Activated T-helper 1 cell treated with Interleukin-2 at 50 U/mL for 16 hours (primary cell): ENCODE results near the gene UBE2M.
A peak's percentile ranks its signal among the peaks of the same experiment; 100 is the strongest.

ENCODE experiments used
- DNase-seq: peaks from one replicate; pipeline ENCODE4 v3.0.0-alpha.2; 2020; ENCODE audit warnings: low read depth

The UBE2M gene

DNA sequence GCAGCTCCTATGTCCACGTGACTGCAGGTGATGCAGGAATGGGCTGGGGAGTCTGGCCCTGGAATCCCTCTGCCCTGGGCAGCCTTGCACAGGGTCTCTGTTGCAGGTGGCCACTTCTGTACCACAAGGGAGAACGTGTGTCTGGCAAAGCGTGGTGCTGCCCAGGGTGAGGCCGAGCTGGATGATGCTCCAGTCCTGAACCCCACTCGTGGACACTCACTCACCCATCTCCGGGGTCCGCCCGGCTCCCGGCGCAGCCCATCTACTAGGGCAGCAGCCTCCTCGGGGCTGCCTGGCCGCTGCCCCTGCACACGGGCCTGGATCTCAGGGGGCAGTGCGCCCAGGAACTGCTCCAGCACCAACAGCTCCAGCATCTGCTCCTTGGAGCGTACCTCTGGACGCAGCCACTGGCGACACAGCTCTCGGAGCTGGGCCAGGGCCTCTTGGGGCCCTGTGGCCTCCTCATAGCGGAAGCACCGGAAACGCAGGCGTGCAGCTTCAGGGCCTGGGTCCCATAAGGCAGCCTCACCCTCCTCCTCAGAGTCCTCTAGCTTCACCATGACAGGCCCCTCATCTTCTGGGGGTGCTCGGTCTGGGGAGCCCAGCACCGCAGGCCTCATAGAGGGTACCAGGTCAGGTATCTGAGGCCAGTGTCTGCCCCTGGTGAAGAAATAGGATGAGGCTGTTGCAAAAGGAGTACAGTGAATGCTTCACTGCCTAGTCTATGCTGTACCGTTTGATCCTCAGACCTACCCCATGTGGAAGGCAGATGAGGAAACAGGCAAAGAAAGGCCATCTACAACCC, 12.6 kb upstream of the UBE2M start:
- no peak for DNase-seq

DNA sequence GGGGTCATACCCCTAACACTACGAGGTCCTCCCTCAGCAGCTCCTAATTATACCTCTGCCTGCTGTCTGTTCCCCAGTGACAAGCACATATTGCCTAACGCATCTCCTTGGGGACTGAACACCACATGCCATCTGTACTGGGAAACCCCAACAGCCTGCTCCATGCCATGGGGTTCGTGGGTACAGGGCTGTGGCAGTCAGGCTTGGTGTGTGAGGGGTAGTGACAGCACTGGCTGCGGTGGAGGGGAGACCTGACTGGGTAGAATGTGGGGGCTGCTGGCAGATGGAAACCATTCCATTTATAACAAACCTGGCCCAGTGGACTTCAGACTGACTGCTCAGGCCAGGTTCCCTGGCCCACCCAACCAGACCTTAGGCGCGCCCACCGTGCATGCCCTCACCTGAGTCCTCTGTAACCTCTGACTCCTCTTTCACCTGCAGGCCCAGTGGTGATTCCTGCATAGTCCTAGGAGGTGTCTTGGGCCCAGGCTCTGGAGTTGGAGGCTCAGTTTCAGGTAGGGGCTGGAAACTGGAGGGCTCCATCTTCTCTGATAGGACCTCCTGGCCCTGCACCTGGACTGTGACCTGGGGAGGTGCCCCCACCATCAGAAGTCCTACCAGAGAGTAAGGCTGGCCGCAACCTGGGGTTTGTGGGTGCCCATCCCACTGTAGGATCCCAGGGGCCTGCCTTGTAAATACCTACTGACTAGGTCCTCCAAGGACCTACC, 11.7 kb upstream of the UBE2M start:
- DNase-seq: no peak

DNA sequence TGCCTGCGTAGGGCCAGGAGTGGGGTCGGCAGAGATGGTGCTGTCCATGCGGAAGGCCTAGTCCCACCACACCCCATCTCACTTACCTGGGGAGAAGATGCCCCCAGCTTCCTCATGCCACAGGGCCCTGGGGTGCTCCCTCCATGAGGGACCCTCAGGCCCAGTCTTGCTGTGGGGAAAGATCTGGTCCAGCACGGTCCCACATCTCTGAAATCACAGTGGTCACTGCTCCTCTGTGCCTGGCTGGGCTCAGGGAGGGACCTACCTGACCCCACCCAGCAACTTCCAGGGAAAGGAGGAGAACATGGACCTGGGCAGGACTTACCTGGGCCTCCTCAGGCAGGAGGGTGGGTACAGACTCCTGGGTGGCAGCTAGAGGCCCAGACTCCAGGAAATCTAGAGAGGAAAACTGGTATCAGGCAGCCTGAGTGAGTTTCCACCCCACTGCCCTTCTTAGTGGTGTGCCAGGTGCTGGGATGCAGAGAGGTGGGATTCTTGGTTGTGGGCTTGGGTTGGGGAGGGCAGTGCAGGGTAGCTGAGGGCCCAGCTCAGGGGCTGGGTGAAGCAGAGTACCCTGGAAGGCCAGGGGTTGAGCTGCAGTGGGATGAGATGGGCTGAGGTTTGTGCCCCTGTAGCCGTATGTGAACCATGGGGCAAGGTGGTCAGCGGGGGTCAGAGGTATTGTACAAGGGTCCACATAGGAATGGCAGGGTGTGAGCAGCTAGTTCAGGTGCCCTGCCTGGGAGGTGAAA, 11.0 kb upstream of the UBE2M start:
- DNase-seq: no peak

DNA sequence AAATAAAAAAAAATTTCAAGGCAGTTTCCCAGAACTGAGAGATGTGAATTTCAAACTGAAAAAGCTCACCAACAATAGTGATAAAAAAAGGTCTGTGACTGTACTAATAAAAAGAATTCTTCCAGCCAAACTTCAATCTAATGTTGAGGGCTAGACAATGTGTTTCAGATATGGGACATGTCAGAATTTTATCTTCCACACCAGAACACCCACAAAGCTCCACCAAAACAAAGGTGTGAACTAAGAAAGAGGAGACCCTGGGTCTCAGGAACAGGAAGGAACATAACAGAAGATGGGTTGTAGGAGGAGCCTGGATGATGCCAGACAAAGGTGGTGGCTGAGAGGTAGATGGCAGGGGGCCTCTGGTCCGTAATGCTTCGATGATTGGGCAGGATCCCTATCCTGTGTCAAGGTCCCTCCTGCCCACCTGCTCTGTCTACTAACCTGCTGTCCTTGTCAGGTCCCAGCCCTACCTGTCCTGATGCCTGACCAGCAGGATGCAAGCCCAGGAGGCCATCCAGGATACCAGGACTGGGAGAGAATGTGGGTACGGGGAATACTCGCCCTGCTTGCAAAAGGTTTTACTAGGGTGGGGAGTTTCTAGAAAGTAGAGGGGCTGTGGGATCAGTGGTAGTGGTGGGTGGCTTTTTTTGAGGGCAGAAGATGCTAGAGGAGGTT, 10.2 kb upstream of the UBE2M start:
- no peak for DNase-seq

DNA sequence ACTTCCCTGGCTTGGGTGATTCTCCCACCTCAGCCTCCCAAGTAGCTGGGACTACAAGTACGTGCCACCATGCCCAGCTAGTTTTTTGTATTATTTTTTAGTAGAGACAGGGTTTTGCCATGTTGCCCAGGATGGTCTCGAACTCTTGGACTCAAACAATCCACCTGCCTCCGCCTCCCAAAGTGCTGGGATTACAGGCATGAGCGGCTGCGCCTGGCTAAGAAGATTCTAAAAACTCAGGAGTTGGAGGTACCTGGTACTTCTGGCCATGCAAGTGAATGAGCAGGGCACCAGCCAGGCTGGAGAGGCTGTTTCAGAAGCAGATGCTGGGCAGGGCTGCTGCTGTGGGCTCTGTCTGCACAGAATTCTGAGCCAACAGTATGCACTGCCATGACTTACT, 8.6 kb upstream of the UBE2M start:
- no peak for DNase-seq

DNA sequence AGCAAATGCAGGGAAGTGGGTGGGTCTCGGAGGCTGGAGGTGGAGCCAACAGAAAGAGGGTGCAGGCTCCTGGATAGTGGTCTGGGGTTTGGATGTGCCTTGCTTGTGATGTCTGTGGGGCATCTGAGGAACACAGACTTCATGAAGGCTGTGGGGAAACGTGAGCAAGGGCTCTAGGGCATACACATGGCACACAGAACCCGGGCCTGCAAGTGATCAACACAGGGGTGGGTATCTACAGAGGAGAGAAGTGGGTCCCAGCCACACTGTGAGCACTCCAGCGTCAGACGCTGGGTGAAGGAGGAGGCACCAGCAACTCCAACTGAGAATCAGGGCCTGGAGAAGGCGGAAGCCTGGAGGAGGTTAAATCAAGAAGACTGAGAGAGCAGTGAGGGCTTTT, 5.4 kb upstream of the UBE2M start:
- DNase-seq: no peak

DNA sequence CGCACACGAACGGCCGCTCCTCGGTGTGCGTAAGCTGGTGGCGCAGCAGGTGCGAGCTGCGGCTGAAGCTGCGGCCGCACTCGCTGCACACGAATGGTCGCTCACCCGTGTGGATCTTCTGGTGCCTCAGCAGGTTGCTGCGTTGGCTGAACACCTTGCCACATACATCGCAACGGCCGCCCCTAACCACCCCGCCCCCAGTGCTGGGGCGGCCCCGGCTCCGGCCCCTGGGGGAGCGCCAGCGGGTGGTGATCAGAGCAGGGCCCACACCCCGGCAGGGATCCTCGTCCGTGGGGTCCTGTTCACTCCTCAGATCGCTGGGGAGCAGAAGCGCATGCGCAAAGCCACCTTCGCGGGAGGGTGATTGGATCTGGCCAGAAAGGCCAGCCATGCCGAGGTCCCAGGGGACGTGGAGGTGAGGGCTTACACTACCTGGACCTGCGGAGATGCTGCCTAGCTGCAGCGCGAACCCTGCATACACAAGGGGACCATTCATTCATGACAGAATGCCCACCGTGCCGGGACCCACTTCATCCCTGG, 4.7 kb upstream of the UBE2M start:
- DNase-seq: no peak

DNA sequence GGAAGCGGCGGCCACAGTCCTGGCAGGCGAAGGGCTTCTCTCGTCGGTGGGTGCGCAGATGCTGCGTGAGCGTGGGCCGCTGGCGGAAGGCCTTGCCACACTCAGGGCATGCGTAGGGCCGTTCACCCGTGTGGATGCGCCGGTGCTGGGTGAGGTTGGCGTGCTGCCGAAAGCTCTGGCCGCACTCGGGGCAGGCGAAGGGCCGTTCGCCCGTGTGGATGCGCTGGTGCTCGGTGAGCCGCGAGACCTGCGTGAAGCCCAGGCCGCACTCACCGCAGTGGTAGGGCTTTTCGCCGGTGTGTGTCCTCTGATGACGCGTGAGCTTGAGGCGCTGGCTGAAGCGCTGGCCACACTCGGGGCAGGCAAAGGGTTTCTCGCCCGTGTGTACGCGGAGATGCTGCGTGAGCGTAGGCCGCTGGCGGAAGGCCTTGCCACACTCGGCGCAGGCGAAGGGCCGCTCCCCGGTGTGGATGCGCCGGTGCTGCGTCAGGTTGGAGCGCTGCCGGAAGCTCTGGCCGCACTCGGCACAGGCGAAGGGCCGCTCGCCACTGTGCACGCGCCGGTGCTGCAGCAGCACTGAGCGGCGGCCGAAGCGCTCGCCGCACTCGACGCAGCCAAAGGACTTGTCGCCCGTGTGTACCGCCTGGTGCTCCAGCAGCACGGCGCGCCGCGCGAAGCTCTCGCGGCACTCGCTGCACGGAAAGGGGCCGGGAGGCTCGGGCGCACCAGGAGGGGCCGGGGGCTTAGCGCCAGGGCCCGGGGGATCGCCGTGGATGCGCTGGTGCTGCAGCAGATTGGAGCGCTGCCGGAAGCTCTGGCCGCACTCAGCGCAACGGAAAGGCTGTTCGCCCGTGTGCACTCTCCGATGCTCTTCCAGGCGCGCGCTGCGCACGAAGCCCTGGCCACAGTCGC, 4.0 kb upstream of the UBE2M start:
- DNase-seq: no peak

DNA sequence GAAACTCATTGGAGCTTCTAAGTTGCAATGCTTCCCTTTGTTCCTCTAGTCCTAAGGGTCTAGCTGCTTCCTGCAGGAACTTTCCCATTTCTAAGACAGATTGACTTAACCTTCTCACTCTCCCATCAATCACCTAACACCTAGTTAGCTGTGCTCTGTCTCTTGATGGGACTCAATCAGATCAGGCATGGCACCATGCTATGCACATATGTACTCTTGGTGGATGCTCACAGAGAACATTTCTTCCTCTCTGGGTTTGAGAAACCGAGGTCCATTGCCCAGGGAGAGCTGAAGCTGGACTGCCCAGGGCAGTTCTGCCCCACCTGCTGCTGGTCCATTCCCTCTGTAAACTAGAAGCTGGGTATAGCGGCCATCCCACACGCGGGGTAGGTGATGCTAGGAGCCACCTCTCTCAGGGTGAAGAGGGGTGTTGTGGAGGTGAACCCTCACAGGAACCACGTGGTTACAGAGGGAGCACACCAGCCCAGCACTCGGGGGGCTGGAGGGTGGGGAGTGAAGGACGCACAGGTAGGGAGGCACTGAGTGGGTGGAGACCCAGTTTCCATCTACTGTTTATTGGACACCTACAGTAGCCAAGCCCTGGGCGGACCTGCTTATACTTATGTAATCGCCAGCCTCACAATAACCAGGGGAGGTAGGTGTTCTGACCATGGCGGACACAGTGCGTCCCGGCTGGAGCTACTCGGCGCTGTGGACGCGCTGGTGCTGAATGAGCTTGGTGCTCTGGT, 3.1 kb upstream of the UBE2M start:
- DNase-seq: no peak

DNA sequence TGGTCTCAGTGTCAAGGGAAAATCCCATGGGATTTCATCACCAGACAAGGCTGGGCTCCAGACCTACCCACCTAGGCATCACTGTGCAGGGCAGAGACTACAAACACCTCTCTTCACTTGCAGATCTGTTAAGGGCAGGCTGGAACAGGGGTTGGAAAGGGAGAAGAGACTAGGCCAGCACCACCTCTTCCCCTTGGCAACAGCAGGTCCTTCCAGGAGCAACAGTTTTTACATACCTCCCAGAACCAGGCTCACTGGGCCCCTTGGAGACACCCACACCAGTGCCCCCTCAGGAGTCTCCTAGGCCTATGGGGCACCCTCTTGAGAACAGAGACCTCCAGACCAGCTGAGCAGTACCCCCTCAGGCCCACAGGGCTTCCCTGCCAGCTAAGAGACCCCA, 2.5 kb upstream of the UBE2M start:
- DNase-seq: no peak

DNA sequence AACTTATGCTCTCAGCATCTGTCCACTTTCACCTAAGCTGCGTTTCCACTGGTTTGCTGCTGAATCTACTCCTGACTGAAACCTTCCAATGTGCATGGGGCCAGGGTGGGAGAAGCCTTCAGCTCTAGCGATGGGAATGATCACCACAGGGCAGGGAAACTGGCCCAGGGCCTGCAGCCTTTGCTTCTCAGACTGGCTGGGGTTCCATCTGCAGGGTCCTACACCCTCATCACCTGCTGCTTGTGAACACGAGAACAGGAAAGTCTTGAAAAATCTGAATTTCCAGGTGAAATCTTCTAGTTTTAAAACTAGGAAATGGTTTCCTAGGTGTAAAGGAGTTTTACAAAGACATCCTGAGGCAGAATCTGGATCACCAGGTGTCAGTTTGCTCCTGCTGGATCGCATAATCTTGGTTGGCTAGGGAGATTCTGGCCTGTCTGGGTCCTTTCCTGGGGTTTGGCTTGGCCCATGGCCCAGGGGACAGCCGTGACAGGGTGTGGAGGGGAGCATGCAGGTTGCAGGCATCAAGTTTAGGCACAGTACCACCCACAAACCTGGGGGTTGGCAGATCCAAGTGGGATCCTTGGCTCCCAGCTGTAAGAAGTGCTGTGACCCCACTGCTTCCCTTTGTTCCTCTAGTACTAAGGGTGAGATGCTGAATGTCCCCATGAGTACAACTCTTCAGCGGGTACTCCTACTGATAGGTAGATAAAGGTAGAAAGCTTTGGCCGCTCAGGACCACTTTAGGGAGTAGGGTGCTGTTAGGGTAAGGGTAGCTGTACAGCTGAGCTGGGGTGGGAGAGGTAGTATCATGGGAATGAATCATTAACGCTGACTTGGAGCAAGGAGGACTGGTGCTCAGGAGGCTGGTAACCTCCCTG, 1.8 kb upstream of the UBE2M start:
- no peak for DNase-seq

DNA sequence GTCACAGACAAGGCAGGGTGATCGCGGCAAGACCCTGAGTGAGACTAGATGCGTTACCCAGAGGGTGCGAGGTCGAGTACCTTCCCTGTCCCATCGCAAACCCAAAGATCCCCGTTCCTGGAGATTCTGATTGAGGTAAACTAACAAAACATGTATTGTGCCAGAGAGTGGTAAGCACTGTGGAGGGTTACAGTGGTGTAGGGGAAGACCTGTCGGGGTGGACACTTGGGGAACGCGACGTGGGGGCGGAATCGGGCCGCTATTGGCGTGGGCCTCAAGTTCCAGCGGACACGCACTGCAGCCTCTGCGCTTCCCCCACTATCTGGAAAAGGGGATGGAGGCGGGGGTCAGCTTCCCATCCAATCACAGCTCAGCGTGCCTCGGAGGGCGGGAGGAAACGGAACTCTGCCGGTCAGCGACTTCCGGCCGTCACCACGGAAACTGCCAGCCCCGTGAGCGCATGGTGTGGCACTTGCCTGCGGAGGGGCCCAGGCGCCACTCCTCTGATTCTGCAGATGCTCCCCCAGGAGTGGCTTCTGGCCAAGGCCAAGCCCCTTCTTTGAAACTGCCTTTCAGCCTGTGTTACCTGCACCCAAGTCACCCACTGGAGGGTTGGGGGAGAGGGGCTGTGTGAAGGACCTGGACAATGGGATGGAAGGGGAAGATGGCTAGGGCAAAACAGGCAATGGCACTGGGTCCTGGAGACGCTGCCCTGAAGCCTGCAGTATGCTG, 1.0 kb upstream of the UBE2M start:
- no peak for DNase-seq

DNA sequence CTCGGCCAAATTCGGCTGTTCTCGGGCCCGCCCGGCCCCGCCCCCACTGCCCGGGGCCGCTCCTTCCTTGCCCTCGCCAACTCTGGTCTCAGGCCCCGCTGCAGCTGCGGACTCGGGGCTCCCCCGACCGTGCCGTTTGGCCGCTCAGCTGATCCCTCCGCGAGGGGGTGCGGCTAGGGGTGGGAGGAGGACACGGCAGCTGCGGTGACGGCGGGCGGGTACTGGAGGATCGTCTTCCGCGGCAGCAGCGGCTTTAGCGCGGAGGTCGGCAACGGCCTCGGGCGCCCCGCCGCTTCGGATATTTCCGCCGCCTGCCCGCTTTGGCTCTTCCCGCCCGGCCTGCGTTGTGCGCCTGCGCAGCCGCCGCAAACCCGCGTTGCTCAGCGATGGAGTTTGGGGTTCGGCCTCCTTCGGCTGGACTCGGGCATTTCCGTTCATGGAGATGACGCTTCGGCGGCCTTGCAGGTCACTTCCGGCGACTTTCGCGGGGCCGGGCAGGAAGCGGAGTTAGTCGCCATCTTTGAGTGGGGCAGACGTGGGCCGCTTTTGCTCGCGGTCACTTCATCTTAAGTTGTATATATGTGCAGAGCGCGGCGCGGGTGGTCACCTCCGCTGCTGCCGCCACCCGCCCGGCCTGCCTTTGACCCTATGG, 338 bp upstream of the UBE2M start:
- peak; percentile 100 for DNase-seq

DNA sequence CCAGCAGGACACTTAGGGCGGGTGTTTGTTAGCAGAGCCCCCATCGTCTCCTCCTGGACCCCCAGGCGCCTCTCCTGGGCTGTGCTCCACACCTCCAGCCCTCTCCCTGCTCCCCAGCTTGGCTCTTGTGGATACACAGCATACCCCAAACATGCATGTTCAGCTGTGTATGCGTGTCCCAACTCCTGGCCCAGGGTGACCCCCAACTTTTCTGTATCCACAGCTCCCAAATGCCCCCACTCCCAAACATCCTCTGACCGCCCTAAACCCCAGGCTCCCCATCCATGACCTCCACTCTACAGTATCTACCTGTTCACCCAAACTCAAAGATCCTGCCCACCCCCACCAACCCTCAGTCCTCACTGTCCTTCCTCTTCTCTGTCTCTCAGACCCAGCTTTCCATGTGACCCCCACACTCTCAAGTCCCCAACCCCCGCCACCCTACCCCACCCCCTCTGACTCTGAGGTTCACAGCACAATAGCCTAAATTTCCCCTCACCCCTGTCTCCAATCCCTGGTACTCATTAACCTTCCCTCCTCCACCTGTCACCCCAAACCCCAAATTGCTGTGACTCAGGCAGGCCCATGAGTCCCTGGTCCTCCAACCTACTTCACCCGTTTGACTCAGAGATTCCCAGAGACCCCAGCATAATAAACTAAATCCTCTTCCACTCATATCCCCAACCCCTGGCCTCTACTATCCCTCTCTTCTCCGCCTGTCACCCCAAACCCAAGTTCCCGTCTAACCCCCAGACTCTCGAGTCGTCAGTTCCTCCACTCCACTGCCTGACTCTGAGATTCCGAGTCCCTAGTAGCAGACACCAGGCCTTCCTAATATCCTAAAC, 968 bp downstream of the UBE2M start:
- no peak for DNase-seq

DNA sequence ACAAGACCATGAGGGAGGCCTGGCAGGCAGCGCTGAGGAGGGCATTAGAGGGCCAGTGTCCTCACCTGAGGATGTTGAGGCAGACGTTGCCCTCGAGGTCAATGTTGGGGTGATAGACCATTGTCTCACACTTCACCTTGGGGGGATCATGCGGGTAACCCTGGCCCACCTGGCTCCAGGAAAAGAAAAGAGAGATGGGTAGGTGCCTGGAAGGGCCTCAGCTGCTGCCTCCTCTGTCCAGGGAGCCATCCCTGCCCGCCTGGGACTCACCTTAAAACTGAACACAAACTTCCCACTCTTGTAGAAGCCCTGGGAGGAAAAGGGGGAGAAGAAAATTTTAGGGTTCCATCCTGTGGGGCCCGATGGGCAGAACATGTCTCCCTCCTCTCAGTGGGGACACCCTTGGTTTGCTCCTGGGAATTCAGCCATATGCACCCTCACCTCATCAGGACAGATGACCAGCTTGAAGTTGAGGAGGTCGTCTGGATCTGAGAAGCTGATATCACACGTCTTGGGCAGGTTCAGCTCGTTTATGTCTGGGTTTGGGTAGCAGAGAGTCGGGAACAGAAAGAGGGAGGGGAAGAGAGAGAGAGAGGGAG, 1.7 kb downstream of the UBE2M start:
- no peak for DNase-seq

DNA sequence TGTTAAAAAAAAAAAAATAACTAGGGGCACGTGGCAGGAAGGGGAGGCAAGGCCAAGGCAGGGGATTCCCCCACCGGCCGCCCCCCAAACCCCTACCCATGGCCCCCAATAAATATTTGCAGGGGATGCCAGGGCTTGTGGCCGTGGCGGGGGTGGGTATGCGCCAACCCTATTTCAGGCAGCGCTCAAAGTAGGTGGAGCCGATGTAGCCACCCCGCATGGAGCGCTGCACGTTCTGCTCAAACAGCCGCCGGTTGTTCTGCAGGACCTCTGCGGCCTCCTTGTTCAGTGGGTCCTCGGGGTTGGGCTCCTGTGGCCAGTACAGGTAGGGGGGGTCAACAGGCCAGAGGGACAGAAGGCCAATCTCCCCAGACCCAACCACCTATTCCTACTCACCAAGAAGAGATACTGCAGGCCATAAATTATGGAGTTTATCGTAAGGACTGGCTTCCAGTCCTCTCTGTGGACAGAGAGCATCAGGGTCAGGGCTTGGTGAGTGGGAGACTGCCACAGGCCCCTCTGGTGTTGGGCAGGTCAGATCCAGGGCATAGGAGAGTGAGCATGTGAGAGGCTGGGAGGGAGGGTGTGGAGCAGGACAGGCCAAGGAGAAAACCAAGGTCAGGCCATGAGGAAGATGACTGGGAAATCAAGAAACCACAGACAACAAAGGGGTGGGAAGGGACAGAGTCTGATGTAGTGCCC, 2.3 kb downstream of the UBE2M start:
- no peak for DNase-seq
